ENCODE measurements around the gene PLA2G5.

DNA sequence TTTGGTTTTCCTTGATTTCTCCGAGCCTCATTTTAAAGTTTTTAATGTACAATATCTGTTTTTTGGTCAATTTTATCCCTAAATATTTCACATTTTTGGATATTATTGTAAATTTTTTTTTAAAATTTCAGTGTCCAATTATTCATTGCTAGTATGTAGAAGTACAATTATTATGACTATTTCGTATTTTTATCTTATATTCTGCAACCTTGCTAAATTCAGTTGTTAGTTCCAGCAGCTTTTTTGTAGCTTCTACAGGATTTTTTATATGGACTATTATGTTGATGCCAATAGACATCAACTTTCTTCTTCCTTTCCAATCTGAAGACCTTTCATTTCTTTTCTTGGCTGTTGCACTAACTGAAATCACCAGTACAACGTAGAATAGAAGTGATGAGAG, 65.0 kb downstream of the PLA2G5 start:
- TF ChIP-seq POLR2A (IDR thresholded peaks at IDR 0.05; ENCODE audit: extremely low read depth, insufficient read length) (no peak), CTCF (IDR thresholded peaks at IDR 0.05; ENCODE audit: low read depth, low read length) (no peak), MYC (IDR thresholded peaks at IDR 0.05; ENCODE audit: low read depth, low read length) (no peak), MAX (IDR thresholded peaks at IDR 0.05; ENCODE audit: low read depth, low read length) (no peak)

Data from NB4 (cell line).